Transverse colon (tissue), 4 donors: Measurements from ENCODE around the gene GPRIN3. TPM values are rescaled to one million over a fixed set of nuclear protein-coding genes. Genes with fewer than 3 reads are reported as not detected.

Experiments
- DNase-seq: peaks from one replicate; pipeline ENCODE4 v3.0.0-alpha.2; 2019
- H3K27ac ChIP-seq, 4 donors: fragments of 200-600 bp; sonication (generic); 2 replicates each; pipeline ENCODE4 v1.5.1; 2016 to 2018; ENCODE audit warnings: inconsistent platforms in 4 of 4
- H3K27me3 ChIP-seq: fragments of 200-600 bp; sonication (generic); 2 replicates; pipeline ENCODE4 v1.5.1; 2017; ENCODE audit warnings: inconsistent platforms
- H3K36me3 ChIP-seq, 4 donors: fragments of 200-600 bp; sonication (generic); 2 replicates each; pipeline ENCODE4 v1.5.1; 2017 to 2019; ENCODE audit warnings: inconsistent platforms in 4 of 4
- H3K4me1 ChIP-seq, 4 donors: fragments of 200-600 bp; sonication (generic); 2 replicates each; pipeline ENCODE4 v1.5.1; 2017 to 2020; ENCODE audit warnings: inconsistent platforms in 4 of 4
- H3K4me3 ChIP-seq, 4 donors: fragments of 200-600 bp; sonication (generic); 1 replicate in 1 of 4; 2 replicates in 3 of 4; pipeline versions ENCODE4 v1.5.1 to v1.6.1; 2017 to 2019; ENCODE audit warnings: inconsistent platforms in 4 of 4
- H3K9me3 ChIP-seq, 2 donors: fragments of 200-600 bp; sonication (generic); 2 replicates each; pipeline ENCODE4 v1.5.1; 2017 to 2019; ENCODE audit warnings: inconsistent platforms in 2 of 2
- EP300 ChIP-seq: sonication (generic); formaldehyde crosslinking; IDR thresholded peaks from one replicate; pipeline ENCODE4 v1.6.1; 2017; ENCODE audit warnings: antibody characterized with exemption, low read depth
- POLR2A ChIP-seq: fragments of 450-650 bp; IDR thresholded peaks from one replicate; pipeline ENCODE4 v1.6.1; 2016; ENCODE audit warnings: antibody characterized with exemption, mild to moderate bottlenecking, moderate library complexity
- POLR2AphosphoS5 ChIP-seq, 3 donors: sonication (generic); formaldehyde crosslinking; IDR thresholded peaks; one replicate each; pipeline ENCODE4 v1.6.1; 2016; ENCODE audit warnings: antibody characterized with exemption in 3 of 3
- WGBS, 2 donors: methylation state at CpG; one replicate each; pipeline ENCODE4 v1.1.5; 2018; ENCODE audit warnings: low coverage in 1 of 2; 5-methylcytosine and 5-hydroxymethylcytosine counted together
- in situ Hi-C, 4 donors: fragments of 200-750 bp; cut with MboI; loops; one replicate each; pipeline versions ENCODE4 v1.15.0 to v1.15.1; 2017; ENCODE audit warnings: low sequenced_read_pairs in 3 of 4, low pct_ligation_motif_present in 1 of 4, low pct_unique_long_range_greater_than_20kb in 1 of 4
- intact Hi-C: fragments of 100-400 bp; cut with DNase I; formaldehyde crosslinking; loops from one replicate; pipeline ENCODE4 v1.15.1; 2023; ENCODE audit warnings: low total_unique reads
- total RNA-seq, 4 donors: library from RNA; depleted of rRNA; stranded (reverse); fragments of >200 nt; gene quantifications; one replicate each; pipeline ENCODE4 v1.1.0, GENCODE V29; 2016
- TF ChIP-seq, protein P1 (sequence below), 5 experiments: fragments of 200-600 bp in 3 of 5; fragments of 450-650 bp in 2 of 5; sonication (generic) in 3 of 5; IDR thresholded peaks; 1 replicate in 2 of 5; 2 replicates in 3 of 5; pipeline ENCODE4 v1.5.1; 2016 to 2017; ENCODE audit warnings: antibody characterized with exemption in 5 of 5, inconsistent platforms in 3 of 5, mild to moderate bottlenecking in 2 of 5, moderate library complexity in 1 of 5

The GPRIN3 gene
- total RNA-seq, 4 donors from 2014 or later, result 10.1 to 21.4 (median 12.8) TPM

DNA sequence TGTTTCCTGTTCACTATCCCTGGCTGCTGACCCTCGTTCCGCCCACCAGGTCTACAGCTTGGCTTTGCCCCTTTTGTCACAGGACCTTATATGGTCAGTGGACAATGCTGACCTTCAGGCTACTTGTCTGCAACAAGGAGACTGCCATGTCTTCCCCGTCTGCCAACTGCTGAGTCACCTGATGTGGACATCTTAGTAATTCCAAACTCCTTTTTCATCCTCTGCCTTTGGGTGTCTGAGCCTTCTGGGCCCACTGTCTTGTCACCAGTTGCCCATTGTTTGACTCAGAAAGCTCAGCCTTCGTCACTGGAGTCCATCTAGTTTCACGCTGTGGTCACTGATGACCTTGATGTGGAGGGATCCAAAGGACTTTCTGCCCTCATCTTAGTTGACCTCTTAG is 30.2 kb downstream of the GPRIN3 start:
- Histone ChIP-seq H3K36me3 (no peaks in the 10 kb centered on the region), H3K27me3 (no peaks in the 10 kb centered on the region), H3K27ac (no peak overlapping the region), H3K9me3 (no peaks in the 10 kb centered on the region), H3K4me3 (no peak overlapping the region), H3K4me1 (peaks cover 0 to 2% (median 0%) of the 10 kb centered on the region in 4 donors)
- no peak for DNase-seq
- intact Hi-C loops (no loop called here), in situ Hi-C loops (no loop called here)
- TF ChIP-seq POLR2AphosphoS5 (IDR thresholded peaks at IDR 0.05) (no peak), EP300 (no peak), POLR2A (no peak)
- TF ChIP-seq, protein P1, sequence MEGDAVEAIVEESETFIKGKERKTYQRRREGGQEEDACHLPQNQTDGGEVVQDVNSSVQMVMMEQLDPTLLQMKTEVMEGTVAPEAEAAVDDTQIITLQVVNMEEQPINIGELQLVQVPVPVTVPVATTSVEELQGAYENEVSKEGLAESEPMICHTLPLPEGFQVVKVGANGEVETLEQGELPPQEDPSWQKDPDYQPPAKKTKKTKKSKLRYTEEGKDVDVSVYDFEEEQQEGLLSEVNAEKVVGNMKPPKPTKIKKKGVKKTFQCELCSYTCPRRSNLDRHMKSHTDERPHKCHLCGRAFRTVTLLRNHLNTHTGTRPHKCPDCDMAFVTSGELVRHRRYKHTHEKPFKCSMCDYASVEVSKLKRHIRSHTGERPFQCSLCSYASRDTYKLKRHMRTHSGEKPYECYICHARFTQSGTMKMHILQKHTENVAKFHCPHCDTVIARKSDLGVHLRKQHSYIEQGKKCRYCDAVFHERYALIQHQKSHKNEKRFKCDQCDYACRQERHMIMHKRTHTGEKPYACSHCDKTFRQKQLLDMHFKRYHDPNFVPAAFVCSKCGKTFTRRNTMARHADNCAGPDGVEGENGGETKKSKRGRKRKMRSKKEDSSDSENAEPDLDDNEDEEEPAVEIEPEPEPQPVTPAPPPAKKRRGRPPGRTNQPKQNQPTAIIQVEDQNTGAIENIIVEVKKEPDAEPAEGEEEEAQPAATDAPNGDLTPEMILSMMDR (IDR thresholded peaks at IDR 0.05), result no peak
- WGBS, 2 donors, result 85 to 98% methylated on average over 5 of the region's 5 CpGs

GRCh38 chr4:89276296-89276695 is 31.3 kb downstream of the GPRIN3 start:
- no peak for TF ChIP-seq POLR2A
- TF ChIP-seq, protein P1 (IDR thresholded peaks at IDR 0.05), result no peak
- no peak for TF ChIP-seq POLR2AphosphoS5 (IDR thresholded peaks at IDR 0.05)
- TF ChIP-seq EP300, result no peak
- H3K4me1 ChIP-seq, result peaks cover 0 to 2% (median 0%) of the 10 kb centered on the region in 4 donors
- no peaks in the 10 kb centered on the region for H3K27me3 ChIP-seq
- no peak for DNase-seq
- H3K4me3 ChIP-seq, result no peak overlapping the region
- intact Hi-C loops, result no loop called here
- in situ Hi-C loops, result no loop called here
- no peak overlapping the region for H3K27ac ChIP-seq
- H3K9me3 ChIP-seq, result no peaks in the 10 kb centered on the region
- H3K36me3 ChIP-seq, result no peaks in the 10 kb centered on the region

GRCh38 chr4:89275587-89275986 is 32.0 kb downstream of the GPRIN3 start:
- Histone ChIP-seq H3K36me3 (no peaks in the 10 kb centered on the region), H3K4me1 (peaks cover 0 to 2% (median 0%) of the 10 kb centered on the region in 4 donors), H3K4me3 (no peak overlapping the region), H3K27me3 (no peaks in the 10 kb centered on the region), H3K27ac (no peak overlapping the region), H3K9me3 (no peaks in the 10 kb centered on the region)
- in situ Hi-C loops, result no loop called here
- TF ChIP-seq POLR2AphosphoS5 (IDR thresholded peaks at IDR 0.05) (no peak), EP300 (no peak), POLR2A (no peak)
- DNase-seq, result no peak
- intact Hi-C loops, result no loop called here
- WGBS, 2 donors, result 64 to 68% methylated on average over 6 of the region's 6 CpGs

DNA sequence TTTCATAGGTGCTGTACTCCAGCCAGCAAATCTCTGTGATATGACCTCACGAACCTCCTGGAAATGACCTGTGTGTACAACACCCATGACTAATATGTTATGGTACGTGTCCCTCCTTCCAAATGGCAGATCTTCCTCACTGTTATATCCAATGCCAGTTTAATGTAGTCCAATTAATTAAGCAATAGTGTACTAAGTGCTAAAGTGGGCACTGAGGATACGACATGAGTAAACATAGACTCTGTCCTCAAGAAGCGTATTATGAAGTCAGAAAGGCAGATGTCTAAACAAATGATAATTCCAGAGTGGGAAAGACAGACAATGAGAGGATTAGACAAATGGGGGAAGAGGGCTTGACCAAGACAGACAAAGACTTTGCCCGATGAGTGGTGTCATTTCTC is 33.9 kb downstream of the GPRIN3 start:
- no peaks in the 10 kb centered on the region for H3K9me3 ChIP-seq
- H3K27ac ChIP-seq, result no peak overlapping the region
- TF ChIP-seq EP300 (no peak), POLR2AphosphoS5 (IDR thresholded peaks at IDR 0.05) (no peak), POLR2A (no peak)
- TF ChIP-seq, protein P1 (IDR thresholded peaks at IDR 0.05), result no peak
- intact Hi-C loops (no loop called here), in situ Hi-C loops (no loop called here)
- no peaks in the 10 kb centered on the region for H3K36me3 ChIP-seq
- no peaks in the 10 kb centered on the region for H3K27me3 ChIP-seq
- 75 to 86% methylated on average over 2 to 5 of the region's 5 CpGs for WGBS, 2 donors
- peaks cover 0 to 2% (median 0%) of the 10 kb centered on the region in 4 donors for H3K4me1 ChIP-seq
- no peak overlapping the region for H3K4me3 ChIP-seq
- DNase-seq, result no peak

GRCh38 chr4:89270792-89271191 is 36.8 kb downstream of the GPRIN3 start:
- WGBS, 2 donors, result 85 to 92% methylated on average over 1 of the region's 1 CpG
- no peaks in the 10 kb centered on the region for H3K27me3 ChIP-seq

More at GRCh38 chr4:89270792-89271191, 36.8 kb downstream of the GPRIN3 start:
- Histone ChIP-seq H3K36me3 (no peaks in the 10 kb centered on the region), H3K27ac (no peak overlapping the region), H3K4me3 (no peak overlapping the region), H3K9me3 (no peaks in the 10 kb centered on the region), H3K4me1 (no peaks in the 10 kb centered on the region)
- intact Hi-C loops (no loop called here), in situ Hi-C loops (no loop called here)
- no peak for TF ChIP-seq POLR2A
- TF ChIP-seq POLR2AphosphoS5 (IDR thresholded peaks at IDR 0.05), result no peak
- TF ChIP-seq, protein P1 (IDR thresholded peaks at IDR 0.05), result no peak
- no peak for TF ChIP-seq EP300
- DNase-seq, result no peak
